ENCODE measurements around the gene TANC2. TPM values are rescaled to one million over a fixed set of nuclear protein-coding genes. Genes with fewer than 3 reads are reported as not detected.

Gene TANC2
- total RNA-seq, 1 experiment from 2014 or later: 1.4 TPM

GRCh38 chr17:63001689-63002394 lies 35.8 kb downstream of the TANC2 start:
- no peak for DNase-seq (ENCODE audit: low spot score)

- no peak for DNase-seq (ENCODE audit: low spot score)
Measured at GRCh38 chr17:63002625-63003024, 36.6 kb downstream of the TANC2 start.

GRCh38 chr17:63015824-63016223 lies 49.8 kb downstream of the TANC2 start:
- no peak for DNase-seq (ENCODE audit: low spot score)

Small RNA genes within 50 kb of the gene (small RNA-seq; reads per million reads assigned to genes)
- gene MIR633: not detected

Other genes starting within 250 kb of the TANC2 start
- not detected in 2 replicates for gene MARCHF10, start 157.9 kb upstream of the TANC2 start, total RNA-seq (2014; rRNA removed; shearing (Covaris generic))